ENCODE measurements around the gene GJB1. TPM values are rescaled to one million over a fixed set of nuclear protein-coding genes. Genes with fewer than 3 reads are reported as not detected.
A peak's percentile ranks its signal among the peaks of the same experiment; 100 is the strongest.

Gene GJB1
- total and polyA plus RNA-seq, 2 experiments from 2014 or later: 0.14 TPM; not detected in 1

- H3K36me3 ChIP-seq (ENCODE audit: insufficient read depth): no peaks in the 10 kb centered on the region
- H3K4me2 ChIP-seq: no peak overlapping the region
- H3F3A ChIP-seq (replicated peaks; ENCODE audit: low read depth): no peaks in the 10 kb centered on the region
- Mint-ChIP-seq H3K4me3 (no peak overlapping the region; the same call in 2 of the 3 replicates), H3K27ac (no peak overlapping the region), H3K9me3 (no peaks in the 10 kb centered on the region; the same call in 2 of the 3 replicates), H3K27me3 (ENCODE audit: insufficient read depth, low read depth, poor library complexity) (peaks cover 12% of the 10 kb centered on the region), H3K36me3 (ENCODE audit: low read depth) (no peaks in the 10 kb centered on the region), H3K4me1 (peaks cover 26% of the 10 kb centered on the region)
- H4K20me1 ChIP-seq (replicated peaks; ENCODE audit: insufficient read depth): no peaks in the 10 kb centered on the region
- 0 out of 2 replicates have a peak overlapping the region, but pooled peaks have one; percentile 52 for H2AFZ ChIP-seq
- H3K27ac ChIP-seq (ENCODE audit: low read depth): no peak overlapping the region
- no peak overlapping the region for H3K4me3 ChIP-seq
- no peaks in the 10 kb centered on the region for H3K9me2 ChIP-seq (ENCODE audit: insufficient read depth)
- ATAC-seq: no peak; the same call in 2 of the 3 replicates
- TF ChIP-seq CREB1 (CRISPR knock-in tag; IDR thresholded peaks at IDR 0.05; ENCODE audit: low read depth) (no peak), ETS1 (IDR thresholded peaks at IDR 0.05) (no peak), JUNB (IDR thresholded peaks at IDR 0.05; ENCODE audit: unreplicated experiment) (no peak)
- H3K79me2 ChIP-seq (replicated peaks; ENCODE audit: insufficient read depth): no peaks in the 10 kb centered on the region
- no peak for DNase-seq (ENCODE audit: low spot score)
- no peaks in the 10 kb centered on the region for H3K4me1 ChIP-seq (ENCODE audit: insufficient read depth)
- no peaks in the 10 kb centered on the region for H3K27me3 ChIP-seq (ENCODE audit: insufficient read depth)
Measured at GRCh38 chrX:71225009-71225408, 2.0 kb downstream of the GJB1 start.

GRCh38 chrX:71225676-71226075 is 2.7 kb downstream of the GJB1 start:
- no peak overlapping the region for H3K4me3 ChIP-seq
- peak; percentile 11 for DNase-seq (ENCODE audit: low spot score)
- H2AFZ ChIP-seq: peak overlapping the region; percentile 63
- H3K4me2 ChIP-seq: 0 out of 2 replicates have a peak overlapping the region, but pooled peaks have one; percentile 26
- H3K36me3 ChIP-seq (ENCODE audit: insufficient read depth): no peaks in the 10 kb centered on the region
- H3K27me3 ChIP-seq (ENCODE audit: insufficient read depth): no peaks in the 10 kb centered on the region
- no peaks in the 10 kb centered on the region for H3K79me2 ChIP-seq (replicated peaks; ENCODE audit: insufficient read depth)
- Mint-ChIP-seq H3K27ac (no peak overlapping the region), H3K36me3 (ENCODE audit: low read depth) (no peaks in the 10 kb centered on the region), H3K27me3 (ENCODE audit: insufficient read depth, low read depth, poor library complexity) (peaks cover 12% of the 10 kb centered on the region), H3K4me3 (no peak overlapping the region), H3K4me1 (peaks cover 26% of the 10 kb centered on the region), H3K9me3 (no peaks in the 10 kb centered on the region; the same call in 2 of the 3 replicates)
- ATAC-seq: peak; percentile 20; the same call in 1 of the 3 replicates
- no peak overlapping the region for H3K27ac ChIP-seq (ENCODE audit: low read depth)
- no peaks in the 10 kb centered on the region for H4K20me1 ChIP-seq (replicated peaks; ENCODE audit: insufficient read depth)
- H3K9me2 ChIP-seq (ENCODE audit: insufficient read depth): no peaks in the 10 kb centered on the region
- no peaks in the 10 kb centered on the region for H3K4me1 ChIP-seq (ENCODE audit: insufficient read depth)
- H3F3A ChIP-seq (replicated peaks; ENCODE audit: low read depth): no peaks in the 10 kb centered on the region
- TF ChIP-seq JUNB (IDR thresholded peaks at IDR 0.05; ENCODE audit: unreplicated experiment) (no peak), CTCF (conservative IDR thresholded peaks at IDR 0.05; ENCODE audit: low read depth in 2 of 2) (no peak), REST (IDR thresholded peaks at IDR 0.05; ENCODE audit: unreplicated experiment) (no peak), ZNF114 (CRISPR knock-in tag; IDR thresholded peaks at IDR 0.05) (no peak), POLR2AphosphoS5 (IDR thresholded peaks at IDR 0.05; ENCODE audit: low read depth) (no peak), STAT1 (IDR thresholded peaks at IDR 0.05; ENCODE audit: unreplicated experiment) (no peak), ETS1 (IDR thresholded peaks at IDR 0.05) (no peak), EZH2phosphoT487 (IDR thresholded peaks at IDR 0.05; ENCODE audit: unreplicated experiment) (no peak), NANOG (IDR thresholded peaks at IDR 0.05; ENCODE audit: borderline replicate concordance) (no peak)
